DMS153 treated with DMSO at 0.1 percent for 48 hours (cell line): Measurements from ENCODE around the gene KIF17.
"Not testable (repeated sequence)": the region's sequence is repeated elsewhere in the genome, so short reads cannot be mapped to it uniquely, and the experiment has no call there.

Experiments used
- DNase-seq: peaks from one replicate; lab custom pipeline; 2025; ENCODE audit not compliant: unreplicated experiment; lab: John Stamatoyannopoulos, UW

Gene KIF17

GRCh38 chr1:20727746-20728316 lies 10.0 kb upstream of the KIF17 start:
- no peak for DNase-seq

- no peak for DNase-seq
These were observed 9.3 kb upstream of the KIF17 start for GRCh38 chr1:20726932-20727745.

GRCh38 chr1:20726118-20726911 lies 8.5 kb upstream of the KIF17 start:
- DNase-seq, result no peak

GRCh38 chr1:20725189-20726117 lies 7.6 kb upstream of the KIF17 start:
- DNase-seq, result no peak

GRCh38 chr1:20724364-20725188 lies 6.8 kb upstream of the KIF17 start:
- DNase-seq, result no peak

- DNase-seq, result no peak
These were observed 5.9 kb upstream of the KIF17 start for GRCh38 chr1:20723537-20724363.

GRCh38 chr1:20723159-20723536 lies 5.3 kb upstream of the KIF17 start:
- DNase-seq, result no peak

- no peak for DNase-seq
These were observed 3.6 kb upstream of the KIF17 start for GRCh38 chr1:20721117-20722061.

- DNase-seq, result no peak
These were observed 2.9 kb upstream of the KIF17 start for GRCh38 chr1:20720631-20721091.

- DNase-seq, result no peak
These were observed 2.2 kb upstream of the KIF17 start for GRCh38 chr1:20719871-20720620.

GRCh38 chr1:20719261-20719660 lies 1.5 kb upstream of the KIF17 start:
- DNase-seq, result no peak

- not testable (repeated sequence) for DNase-seq
These were observed 606 bp upstream of the KIF17 start for GRCh38 chr1:20718343-20718882.

- no peak for DNase-seq
These were observed 1.6 kb downstream of the KIF17 start for GRCh38 chr1:20716232-20716631.

- no peak for DNase-seq
These were observed 2.4 kb downstream of the KIF17 start for GRCh38 chr1:20715406-20715805.

- no peak for DNase-seq
These were observed 4.4 kb downstream of the KIF17 start for GRCh38 chr1:20713440-20713839.

GRCh38 chr1:20712215-20712577 lies 5.6 kb downstream of the KIF17 start:
- no peak for DNase-seq
